GM12864 (cell line): ENCODE measurements around the gene MTMR12.
"Not testable (repeated sequence)": the region's sequence is repeated elsewhere in the genome, so short reads cannot be mapped to it uniquely, and the experiment has no call there.

Experiments
- DNase-seq: peaks from one replicate; pipeline ENCODE4 v3.0.0-alpha.2; 2011; ENCODE audit warnings: low read depth
- H3K4me3 ChIP-seq: 2 replicates; pipeline ENCODE4 v1.5.1; 2011; ENCODE audit warnings: mild to moderate bottlenecking, low read depth, low read length, control low read depth
- TF ChIP-seq, protein P1 (sequence below): IDR thresholded peaks from 2 replicates; pipeline ENCODE4 v1.5.1; 2011; ENCODE audit warnings: low read depth, mild to moderate bottlenecking, moderate library complexity, low read length, control low read depth, inconsistent platforms; ENCODE audit errors: missing control alignments

Gene MTMR12

DNA sequence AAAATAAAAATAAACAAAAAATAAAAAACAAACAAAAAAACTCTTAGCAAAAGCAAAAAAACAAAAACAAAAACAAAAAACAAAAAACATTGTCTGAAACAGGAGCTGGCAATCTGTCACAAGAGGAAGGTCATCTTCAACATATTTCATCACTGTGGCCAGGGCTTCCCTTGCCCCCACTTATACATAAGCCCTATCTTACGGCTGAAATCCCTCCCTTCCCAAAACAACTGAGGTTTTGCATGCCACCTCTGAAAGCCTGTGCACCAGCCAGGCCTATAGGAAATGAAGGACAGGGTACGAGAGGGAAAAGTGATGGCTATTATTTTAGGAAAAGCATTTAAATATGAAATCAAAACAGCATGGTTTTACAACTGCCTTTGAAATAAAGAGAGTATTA lies 10.8 kb downstream of the MTMR12 start:
- H3K4me3 ChIP-seq, result no peak overlapping the region
- TF ChIP-seq, protein P1, sequence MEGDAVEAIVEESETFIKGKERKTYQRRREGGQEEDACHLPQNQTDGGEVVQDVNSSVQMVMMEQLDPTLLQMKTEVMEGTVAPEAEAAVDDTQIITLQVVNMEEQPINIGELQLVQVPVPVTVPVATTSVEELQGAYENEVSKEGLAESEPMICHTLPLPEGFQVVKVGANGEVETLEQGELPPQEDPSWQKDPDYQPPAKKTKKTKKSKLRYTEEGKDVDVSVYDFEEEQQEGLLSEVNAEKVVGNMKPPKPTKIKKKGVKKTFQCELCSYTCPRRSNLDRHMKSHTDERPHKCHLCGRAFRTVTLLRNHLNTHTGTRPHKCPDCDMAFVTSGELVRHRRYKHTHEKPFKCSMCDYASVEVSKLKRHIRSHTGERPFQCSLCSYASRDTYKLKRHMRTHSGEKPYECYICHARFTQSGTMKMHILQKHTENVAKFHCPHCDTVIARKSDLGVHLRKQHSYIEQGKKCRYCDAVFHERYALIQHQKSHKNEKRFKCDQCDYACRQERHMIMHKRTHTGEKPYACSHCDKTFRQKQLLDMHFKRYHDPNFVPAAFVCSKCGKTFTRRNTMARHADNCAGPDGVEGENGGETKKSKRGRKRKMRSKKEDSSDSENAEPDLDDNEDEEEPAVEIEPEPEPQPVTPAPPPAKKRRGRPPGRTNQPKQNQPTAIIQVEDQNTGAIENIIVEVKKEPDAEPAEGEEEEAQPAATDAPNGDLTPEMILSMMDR, result no peak
- no peak for DNase-seq

DNA sequence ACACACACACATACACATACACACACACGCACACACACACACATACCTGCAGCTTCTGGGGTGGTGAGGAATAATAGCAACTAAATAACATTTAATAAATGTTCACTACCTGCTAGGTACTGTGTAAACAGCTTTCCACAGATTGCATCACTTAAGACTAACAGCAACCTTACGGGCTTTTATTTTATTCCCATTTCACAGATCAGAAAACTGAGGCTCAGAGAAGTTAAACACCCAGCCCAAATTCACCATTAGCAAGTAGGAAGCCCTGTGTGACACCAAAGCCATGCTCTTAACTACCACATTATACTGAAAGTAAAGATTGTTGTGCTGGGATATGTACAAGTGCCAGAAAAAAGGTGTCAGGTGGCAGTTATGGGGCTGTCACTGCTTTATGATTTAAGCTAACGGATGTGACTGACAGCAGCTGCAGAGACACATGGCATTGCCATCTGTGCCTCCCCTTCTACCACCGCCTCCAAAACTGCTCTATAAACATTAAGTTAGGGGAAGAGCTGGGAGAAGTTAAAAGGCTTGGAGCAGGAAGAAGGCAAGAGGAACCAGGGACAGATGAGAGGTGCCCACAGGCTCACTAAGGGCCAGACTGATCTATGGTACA lies 13.6 kb downstream of the MTMR12 start:
- DNase-seq, result no peak
- TF ChIP-seq, protein P1, result no peak
- H3K4me3 ChIP-seq, result no peak overlapping the region

DNA sequence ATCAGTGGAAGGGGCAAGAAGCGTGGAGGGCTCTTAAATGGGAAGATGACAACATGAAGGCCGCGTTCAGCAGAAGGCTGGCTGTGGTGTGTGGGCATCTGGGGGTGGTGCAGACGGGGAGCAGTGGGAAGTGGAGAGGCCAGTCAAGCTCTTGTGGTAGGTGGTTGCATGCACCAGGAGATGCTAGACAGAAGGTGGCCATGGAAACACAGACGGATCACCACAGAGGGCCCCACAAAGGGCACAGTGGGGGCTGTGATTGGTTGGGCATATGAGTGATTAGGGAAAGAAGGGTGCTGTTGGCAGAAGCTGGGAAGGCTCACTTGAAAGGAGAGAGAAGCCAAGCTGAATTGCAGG lies 14.7 kb downstream of the MTMR12 start:
- TF ChIP-seq, protein P1, result no peak
- no peak overlapping the region for H3K4me3 ChIP-seq

DNA sequence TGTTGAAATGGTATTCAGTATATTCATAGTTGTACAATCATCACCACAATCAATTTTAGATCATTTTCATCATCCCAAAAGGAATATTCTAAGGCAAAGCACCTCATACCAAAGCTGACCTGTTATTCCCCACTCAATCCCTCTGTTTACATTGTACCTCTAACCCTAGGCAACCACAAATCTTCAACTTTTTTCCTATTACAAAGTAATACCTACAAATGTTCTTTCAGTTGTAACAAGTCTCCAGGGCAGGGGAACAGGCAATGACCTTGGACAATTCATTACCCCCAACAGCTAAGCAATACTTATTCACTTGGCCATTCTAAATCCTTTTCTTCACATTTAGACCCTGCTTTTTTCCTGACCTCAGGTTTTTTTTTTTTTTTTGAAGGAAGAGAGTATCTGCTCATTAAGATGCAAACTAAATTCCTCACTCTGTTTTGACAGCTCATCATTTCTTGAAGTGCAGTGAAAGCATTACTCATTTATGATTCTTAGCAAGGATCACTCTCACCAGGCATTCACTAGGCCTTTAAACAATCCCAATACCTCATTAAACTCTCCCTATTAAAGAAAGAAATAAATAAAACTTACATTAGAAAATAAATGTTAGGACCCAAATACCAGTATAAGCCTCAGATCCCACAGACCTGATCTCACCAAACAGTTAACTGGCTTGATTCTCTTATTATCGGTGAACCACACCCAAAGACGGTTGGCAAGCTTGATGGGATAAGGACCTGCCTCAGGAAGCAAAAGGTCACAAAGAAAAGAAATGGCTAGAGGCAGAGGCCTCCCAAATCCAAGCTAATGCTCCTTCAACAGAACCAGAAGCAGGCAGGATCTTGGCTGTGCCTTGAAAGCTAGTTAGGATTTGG lies 15.3 kb downstream of the MTMR12 start:
- TF ChIP-seq, protein P1, result no peak
- H3K4me3 ChIP-seq, result no peak overlapping the region
- no peak for DNase-seq

More for the DNA sequence above, 14.7 kb downstream of the MTMR12 start:
- no peak for DNase-seq

DNA sequence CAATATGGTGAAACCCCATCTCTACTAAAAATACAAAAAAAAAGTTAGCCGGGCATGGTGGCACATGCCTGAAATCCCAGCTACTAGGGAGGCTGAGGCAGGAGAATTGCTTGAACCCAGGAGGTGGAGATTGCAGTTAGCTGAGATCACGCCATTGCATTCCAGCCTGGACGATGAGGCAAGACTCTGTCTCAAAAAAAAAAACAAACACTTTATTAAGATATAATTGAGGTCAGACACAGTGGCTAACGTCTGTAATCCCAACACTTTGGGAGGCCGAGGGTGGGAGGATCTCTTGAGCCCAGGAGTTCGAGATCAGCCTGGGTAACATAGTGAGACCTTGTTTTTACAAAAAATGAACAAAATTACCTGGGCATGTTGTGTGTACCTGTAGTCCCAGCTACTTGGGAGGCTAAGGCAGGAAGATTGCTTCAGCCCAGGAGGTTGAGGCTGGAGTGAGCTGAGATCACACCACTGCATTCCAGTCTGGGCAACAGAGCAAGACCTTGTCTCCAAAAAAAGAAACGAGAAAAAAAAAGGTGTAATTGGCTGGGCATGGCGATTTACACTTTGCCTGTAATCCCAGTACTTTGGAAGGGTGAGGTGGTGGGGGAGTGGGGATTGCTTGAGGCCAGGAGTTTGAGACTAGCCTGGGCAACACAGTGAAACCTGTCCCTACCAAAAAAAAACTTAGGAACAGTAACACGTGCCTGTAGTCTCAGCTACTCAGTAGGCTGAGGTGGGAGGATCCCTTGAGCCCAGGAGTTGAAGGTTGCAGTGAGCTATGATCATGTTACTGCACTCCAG lies 16.6 kb downstream of the MTMR12 start:
- H3K4me3 ChIP-seq, DNase-seq: not testable (repeated sequence)

DNA sequence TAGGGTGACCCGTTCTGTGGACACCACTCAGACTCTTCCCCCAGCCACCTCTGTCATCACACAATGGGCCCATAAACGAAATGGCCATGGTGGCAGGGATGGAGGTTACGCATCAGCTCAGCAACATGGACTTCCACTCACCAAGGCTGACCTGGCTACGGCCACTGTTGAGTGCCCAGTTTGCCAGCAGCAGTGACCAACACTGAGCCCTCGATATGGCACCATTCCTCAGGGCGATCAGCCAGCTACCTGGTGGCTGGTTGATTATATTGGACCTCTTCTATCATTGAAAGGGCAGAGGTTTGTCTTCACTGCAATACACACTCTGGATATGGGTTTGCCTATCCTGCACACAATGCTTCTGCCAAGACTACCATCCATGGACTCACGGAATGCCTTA lies 21.1 kb downstream of the MTMR12 start:
- TF ChIP-seq, protein P1, result no peak
- no peak for DNase-seq
- no peak overlapping the region for H3K4me3 ChIP-seq

DNA sequence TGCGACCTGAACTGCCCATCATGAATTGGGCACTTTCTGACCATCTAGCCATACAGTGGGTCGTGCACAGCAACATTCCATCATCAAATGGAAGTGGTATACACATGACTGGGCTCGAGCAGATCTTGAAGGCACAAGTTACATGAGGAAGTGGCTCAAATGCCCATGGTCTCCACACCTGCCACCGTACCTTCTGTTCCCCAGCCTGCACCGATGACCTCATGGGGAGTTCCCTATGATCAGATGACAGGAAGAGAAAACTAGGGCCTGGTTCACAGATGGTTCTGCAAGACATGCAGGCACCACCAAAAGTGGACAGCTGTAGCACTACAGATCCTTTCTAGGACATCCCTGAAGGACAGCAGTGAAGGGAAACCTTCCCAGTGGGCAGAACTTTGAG lies 21.8 kb downstream of the MTMR12 start:
- DNase-seq, result no peak
- TF ChIP-seq, protein P1, result no peak

DNA sequence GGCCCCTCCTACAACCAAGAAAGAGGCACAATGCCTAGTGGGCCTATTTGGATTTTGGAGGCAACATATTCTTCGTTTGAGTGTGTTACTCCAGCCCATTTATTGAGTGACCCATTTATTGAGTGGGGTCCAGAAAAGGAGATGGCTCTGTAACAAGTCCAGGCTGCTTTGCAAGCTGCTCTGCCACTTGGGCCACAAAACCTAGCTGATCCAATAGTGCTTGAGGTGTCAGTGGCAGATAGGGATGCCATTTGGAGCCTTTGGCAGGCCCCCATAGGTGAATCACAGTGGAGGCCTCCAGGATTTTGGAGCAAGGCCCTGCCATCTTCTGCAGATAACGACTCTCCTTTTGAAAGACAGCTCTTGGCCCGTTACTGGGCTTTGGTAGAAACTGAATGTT lies 22.2 kb downstream of the MTMR12 start:
- not testable (repeated sequence) for DNase-seq, H3K4me3 ChIP-seq

More for the DNA sequence above, 21.8 kb downstream of the MTMR12 start:
- H3K4me3 ChIP-seq, result no peak overlapping the region

DNA sequence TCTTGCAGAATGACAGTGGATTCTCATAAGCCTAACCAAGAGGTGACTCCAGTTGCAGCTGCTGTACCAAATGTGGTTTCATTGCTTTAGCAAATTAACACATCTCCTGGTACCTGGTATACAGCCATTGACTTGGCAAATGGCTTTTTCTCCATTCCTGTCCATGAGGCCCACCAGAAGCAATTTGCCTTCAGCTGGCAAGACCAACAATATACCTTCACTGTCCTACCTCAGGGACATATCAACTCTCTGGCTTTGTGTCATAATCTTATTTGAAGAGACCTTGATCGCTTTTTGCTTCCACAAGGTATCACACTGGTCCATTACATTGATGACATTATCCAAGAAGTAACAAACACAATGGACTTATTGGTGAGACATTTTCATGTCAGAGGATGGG lies 22.8 kb downstream of the MTMR12 start:
- not testable (repeated sequence) for DNase-seq, H3K4me3 ChIP-seq

DNA sequence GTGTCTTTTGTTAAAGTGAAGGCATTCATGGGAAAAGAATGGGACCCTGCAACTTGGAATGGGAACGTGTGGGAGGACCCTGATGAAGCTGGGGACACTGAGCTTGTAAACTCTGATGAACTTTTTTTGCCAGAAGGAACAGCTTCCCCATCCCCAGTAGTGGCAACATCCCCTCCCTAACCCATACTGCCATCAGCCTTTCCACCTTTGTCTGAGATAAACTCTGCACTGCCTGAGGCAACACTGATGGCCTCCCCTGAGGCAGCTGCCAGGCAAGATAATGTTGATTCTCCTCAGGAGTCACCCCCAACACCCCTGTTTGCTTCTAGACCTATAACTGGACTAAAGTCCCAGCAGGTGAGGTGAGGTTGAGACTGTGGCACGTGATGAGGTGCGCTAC lies 24.6 kb downstream of the MTMR12 start:
- not testable (repeated sequence) for DNase-seq

DNA sequence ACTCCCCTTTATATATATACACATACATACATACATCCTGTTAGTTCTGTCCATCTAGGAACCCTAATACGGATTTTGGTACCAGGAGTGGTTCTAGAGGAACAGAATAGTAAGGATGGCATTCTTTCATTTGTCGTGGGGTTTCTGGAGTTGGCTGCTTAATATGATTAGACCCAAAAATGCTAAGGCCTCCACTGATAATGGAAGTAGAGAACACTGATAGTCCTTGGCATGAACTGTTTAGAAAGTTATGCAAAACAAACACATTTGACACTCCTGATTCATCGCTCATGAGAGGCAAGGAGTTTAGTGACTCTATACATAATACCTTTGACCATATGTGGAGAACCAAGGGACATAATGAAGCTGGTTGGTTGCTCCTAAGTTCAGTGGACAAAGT lies 25.2 kb downstream of the MTMR12 start:
- not testable (repeated sequence) for DNase-seq, H3K4me3 ChIP-seq

More for the DNA sequence above, 24.6 kb downstream of the MTMR12 start:
- not testable (repeated sequence) for H3K4me3 ChIP-seq
